Lower leg skin (tissue), 3 donors: Measurements from ENCODE around the gene ROR1.

Experiments used
- POLR2A ChIP-seq, 2 donors: fragments of 450-650 bp; IDR thresholded peaks; one replicate each; pipeline ENCODE4 v1.6.1; 2016 to 2017; ENCODE audit warnings: antibody characterized with exemption in 2 of 2, mild to moderate bottlenecking in 1 of 2, moderate library complexity in 1 of 2
- TF ChIP-seq, protein P1 (sequence below), 3 donors: fragments of 450-650 bp; IDR thresholded peaks; one replicate each; pipeline ENCODE4 v1.5.1; 2016; ENCODE audit warnings: antibody characterized with exemption in 3 of 3, mild to moderate bottlenecking in 3 of 3, moderate library complexity in 2 of 3

DNA sequence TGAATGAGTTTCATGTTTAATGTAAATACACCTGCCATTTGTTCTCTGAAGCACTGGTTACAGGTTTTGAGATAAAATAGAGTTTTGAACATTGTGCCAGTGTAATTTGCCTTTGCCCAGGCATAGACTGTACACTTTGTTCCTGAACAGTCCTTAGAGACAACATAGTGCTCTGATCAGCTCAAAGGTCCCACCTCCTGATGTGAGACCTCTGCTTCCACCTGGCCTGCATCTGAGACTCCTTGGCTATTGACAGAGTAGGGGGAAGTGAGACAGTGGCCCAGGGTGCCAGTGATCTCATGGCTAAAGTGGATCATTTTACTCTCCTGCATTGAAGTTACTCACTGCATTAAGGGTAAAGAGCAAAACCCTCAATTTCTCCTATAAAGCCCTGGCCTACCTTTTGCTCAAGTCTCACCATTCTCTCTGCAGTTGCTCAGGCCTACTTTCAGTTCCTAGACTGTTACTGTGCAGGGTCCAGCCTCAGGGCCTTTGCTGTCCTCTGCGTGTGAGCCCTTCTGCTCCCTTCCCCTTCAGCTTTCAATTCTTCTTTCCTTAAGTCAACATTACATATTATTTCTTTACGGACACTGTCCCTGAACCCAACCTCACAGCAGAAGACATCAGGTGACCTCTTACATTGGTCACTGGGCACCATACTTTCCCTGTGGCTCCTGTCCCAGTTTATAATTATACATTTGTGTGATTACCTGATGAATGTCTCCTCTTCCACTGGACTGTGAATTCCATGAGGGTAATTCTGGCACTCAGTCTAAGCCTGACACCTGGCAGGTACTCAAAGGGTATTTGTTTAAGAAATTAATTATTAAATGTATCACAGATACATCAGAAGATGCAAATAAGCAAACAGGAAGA, 142.9 kb downstream of the ROR1 start:
- TF ChIP-seq, protein P1, sequence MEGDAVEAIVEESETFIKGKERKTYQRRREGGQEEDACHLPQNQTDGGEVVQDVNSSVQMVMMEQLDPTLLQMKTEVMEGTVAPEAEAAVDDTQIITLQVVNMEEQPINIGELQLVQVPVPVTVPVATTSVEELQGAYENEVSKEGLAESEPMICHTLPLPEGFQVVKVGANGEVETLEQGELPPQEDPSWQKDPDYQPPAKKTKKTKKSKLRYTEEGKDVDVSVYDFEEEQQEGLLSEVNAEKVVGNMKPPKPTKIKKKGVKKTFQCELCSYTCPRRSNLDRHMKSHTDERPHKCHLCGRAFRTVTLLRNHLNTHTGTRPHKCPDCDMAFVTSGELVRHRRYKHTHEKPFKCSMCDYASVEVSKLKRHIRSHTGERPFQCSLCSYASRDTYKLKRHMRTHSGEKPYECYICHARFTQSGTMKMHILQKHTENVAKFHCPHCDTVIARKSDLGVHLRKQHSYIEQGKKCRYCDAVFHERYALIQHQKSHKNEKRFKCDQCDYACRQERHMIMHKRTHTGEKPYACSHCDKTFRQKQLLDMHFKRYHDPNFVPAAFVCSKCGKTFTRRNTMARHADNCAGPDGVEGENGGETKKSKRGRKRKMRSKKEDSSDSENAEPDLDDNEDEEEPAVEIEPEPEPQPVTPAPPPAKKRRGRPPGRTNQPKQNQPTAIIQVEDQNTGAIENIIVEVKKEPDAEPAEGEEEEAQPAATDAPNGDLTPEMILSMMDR (IDR thresholded peaks at IDR 0.05) = no peak
- TF ChIP-seq POLR2A (IDR thresholded peaks at IDR 0.05) = no peak
